NCI-H345 treated with DMSO at 0.1 percent for 48 hours (cell line): ENCODE results near the gene SFMBT2.

ENCODE experiments used
- DNase-seq: peaks from one replicate; lab custom pipeline; 2025; ENCODE audit not compliant: unreplicated experiment; lab: John Stamatoyannopoulos, UW

The SFMBT2 gene

DNA sequence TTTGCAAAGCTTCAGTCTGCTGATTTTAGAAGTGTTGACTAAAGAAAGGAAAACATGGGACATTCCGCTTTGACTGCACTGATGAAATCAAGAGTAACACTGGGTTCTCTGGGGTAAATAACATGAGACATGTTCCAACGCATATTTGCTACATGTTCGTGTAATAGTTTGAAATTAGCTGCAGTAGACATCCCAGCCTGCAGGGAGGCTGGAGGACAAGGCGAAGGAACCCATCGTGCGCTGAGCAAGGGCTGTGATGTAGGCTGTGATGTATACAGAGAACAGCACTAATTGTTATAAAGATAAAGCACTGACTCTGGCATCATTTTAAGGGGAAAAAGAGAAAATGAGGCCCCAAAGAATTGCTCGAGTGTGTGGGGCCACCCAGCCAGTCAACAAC lies 40.3 kb downstream of the SFMBT2 start:
- DNase-seq = no peak

DNA sequence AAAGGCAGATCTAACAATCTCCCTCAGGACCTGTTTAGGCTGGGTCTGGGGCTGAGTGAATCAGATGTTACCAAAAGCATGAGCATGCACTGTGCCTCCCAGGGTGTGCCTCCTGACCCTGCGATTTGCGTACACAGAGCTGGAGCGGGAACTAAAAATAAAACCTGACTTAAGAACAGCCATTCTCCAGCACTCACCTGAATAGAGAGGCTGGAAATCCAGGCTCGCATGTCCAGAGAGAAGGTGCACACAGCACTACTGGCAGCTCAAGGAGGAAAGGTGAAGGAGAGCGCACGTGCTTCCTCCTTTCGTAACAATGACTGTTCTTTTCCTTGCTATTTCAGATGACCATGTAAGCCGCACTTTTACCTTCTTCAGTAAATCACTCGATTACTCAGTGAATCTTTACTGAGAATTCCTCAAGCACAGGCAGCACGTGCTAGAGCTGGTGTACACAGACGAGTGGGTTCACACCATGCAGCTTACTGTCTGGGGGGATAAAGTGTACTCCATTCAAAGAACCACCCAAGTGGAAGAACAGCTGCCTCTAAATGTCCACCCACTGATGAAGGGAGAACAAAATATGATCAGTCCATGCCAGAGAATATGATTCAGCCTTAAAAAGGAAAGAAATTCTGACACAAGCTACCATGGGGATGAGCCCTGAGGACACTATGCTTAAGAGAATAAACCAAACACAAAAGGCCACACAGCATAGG lies 45.6 kb downstream of the SFMBT2 start:
- no peak for DNase-seq

GRCh38 chr10:7364474-7364873 lies 46.4 kb downstream of the SFMBT2 start:
- no peak for DNase-seq

GRCh38 chr10:7363700-7364099 lies 47.1 kb downstream of the SFMBT2 start:
- no peak for DNase-seq

- DNase-seq = no peak
Measured at GRCh38 chr10:7362471-7362870, 48.4 kb downstream of the SFMBT2 start.

DNA sequence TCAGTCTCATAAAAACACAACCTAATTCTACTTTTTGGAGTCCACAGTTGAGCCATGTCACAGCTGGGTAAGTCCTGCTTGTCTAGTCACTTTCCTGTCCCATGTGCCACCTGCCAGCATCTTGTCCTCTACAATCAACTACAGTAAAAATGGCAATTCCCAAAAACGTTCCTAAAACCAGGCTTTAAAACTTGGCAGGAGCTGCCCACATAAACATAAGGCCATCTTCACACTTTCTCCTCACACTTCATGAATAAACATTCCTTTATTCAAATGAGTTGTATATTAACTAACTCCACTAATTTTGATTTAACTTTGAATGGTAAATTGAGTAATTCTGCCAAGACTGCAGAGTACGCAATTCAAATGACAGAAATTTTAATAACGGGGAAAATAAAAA lies 49.5 kb downstream of the SFMBT2 start:
- DNase-seq = no peak

GRCh38 chr10:7359954-7360353 lies 50.9 kb downstream of the SFMBT2 start:
- DNase-seq = no peak

GRCh38 chr10:7359356-7359755 lies 51.5 kb downstream of the SFMBT2 start:
- DNase-seq = no peak

- DNase-seq = no peak
Measured at GRCh38 chr10:7357193-7357592, 53.6 kb downstream of the SFMBT2 start.

- no peak for DNase-seq
Measured at GRCh38 chr10:7354330-7355047, 56.3 kb downstream of the SFMBT2 start.

DNA sequence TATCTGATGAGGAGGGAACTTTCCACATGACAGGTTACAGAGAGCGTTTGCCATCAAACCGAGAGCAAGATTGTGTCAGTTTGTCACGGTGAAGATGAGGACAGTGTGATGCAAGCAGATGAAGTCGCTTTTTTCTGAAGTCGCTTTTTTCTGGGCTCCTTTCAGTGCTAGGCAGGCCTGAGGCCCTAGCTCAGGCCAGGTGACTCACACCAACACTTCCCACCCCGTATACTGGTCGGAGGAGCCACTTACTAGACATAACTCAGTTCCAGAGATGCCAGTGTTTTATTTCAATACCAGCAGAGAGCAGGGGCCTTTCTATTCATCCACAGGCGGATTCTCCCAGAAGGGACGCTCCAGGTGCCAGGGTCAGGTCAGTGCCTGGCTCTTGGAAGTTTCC lies 58.9 kb downstream of the SFMBT2 start:
- DNase-seq = no peak

DNA sequence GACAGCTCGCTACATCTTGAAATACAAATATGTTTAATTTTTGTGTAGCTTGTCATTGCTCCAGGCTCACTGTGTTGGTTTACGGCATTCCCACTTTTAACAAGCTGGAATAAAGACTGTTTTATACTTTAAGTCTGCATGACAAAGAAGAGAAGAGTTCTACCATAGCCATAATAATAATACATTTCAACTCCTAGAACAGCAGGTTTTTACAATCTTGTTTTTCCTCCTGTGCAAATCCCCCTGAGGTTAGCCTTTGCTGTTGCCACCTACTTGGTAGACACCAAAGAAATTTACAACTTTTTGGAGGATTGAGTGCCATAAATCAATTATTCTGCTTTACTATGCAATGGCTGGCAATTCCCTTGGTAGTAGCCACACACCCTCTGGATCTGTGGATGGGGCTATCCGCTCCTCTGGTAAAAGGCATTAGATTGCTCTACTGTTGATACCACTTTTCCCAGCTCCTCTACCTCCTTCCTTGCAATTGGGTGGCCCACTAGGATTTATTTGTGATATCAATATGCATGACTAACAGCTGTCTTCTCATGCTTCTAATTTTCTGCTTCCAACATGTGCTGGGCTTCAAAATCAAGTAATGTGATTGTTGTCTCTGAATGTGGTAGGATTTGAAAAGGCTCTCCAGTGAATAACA lies 60.2 kb downstream of the SFMBT2 start:
- no peak for DNase-seq

DNA sequence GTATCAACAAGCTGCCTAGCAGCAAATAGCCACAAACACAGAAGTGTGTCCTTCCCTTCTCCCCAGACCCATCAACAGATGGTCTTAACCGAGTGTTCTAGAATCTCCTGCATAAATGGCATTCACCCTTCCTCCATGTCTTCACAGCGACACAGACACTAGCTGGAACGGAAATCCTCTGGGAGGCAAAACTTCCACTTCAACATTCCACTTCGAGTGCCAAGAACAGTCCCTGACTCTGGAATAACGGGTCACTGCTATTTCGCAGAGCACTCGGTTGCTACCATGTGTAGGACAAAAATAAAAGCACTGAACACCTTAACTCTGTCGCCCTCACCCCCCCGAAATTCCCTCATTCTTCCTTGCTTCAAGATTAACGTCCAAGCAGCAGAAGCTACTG lies 65.1 kb downstream of the SFMBT2 start:
- no peak for DNase-seq

DNA sequence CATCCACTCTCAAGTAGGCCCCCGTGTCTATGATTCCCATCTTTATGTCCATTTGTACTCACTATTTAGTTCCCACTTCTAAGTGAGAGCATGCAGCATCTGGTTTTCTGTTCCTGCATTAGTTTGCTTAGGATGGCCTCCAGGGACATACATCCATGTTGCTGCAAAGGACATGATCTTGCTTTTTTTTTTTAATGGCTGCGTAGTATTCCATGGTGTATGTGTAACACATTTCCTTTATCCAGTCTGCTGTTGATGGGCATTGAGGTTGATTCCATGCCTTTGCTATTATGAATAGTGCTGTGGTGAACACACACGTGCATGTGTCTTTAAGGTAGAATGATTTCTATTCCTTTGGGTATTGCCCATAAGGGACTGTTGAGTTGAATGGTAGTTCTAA lies 67.8 kb downstream of the SFMBT2 start:
- no peak for DNase-seq

DNA sequence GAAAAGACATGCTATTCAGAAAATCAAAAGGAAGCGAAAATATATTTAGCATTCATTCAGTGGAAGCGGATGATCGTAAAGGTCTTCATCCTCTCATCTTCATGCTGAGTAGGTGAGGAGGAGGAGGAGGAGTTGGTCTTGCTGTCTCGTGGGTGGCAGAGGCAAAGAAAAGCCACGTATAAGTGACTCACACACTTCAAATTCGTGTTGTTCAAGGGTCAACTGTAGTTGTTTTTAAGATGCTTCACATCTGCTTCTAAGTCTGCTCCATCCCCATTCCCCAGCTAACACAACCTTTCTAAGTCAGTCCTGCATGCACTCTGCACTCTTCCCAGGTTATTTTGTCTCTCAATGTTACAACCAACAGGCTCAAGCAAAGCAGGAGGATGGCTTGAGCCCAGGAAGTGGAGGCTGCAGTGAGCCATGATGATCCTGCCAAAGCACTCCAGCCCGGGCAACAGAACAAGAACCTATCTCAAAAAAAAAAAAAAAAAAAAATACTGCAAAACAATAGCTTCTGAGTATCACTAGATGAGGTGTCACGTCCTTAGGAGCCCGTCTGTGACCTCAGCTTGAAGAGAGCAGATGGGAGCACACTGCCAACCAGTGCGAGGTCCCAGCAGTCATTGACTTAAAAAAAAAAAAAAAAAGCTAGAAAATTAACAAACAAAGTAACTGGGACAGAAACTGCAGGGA lies 70.5 kb downstream of the SFMBT2 start:
- DNase-seq = no peak

GRCh38 chr10:7339510-7339909 lies 71.3 kb downstream of the SFMBT2 start:
- no peak for DNase-seq

DNA sequence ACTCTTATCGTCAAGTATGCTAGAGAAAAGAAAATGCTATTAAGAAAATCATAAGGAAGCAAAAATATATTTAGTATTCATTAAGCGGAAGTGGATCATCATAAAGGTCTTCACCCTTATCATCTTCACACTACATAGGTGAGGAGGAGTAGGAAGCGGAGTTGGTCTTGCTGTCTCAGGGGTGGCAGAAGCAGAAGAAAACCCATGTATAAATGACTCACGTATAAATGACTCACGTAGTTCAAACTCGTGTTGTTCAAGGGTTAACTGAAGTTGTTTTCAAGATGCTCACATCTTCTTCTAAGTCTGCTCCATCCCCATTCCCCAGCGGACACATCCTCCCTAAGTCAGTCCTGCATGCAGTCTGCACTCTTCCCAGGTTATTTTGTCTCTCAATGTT lies 72.4 kb downstream of the SFMBT2 start:
- no peak for DNase-seq

DNA sequence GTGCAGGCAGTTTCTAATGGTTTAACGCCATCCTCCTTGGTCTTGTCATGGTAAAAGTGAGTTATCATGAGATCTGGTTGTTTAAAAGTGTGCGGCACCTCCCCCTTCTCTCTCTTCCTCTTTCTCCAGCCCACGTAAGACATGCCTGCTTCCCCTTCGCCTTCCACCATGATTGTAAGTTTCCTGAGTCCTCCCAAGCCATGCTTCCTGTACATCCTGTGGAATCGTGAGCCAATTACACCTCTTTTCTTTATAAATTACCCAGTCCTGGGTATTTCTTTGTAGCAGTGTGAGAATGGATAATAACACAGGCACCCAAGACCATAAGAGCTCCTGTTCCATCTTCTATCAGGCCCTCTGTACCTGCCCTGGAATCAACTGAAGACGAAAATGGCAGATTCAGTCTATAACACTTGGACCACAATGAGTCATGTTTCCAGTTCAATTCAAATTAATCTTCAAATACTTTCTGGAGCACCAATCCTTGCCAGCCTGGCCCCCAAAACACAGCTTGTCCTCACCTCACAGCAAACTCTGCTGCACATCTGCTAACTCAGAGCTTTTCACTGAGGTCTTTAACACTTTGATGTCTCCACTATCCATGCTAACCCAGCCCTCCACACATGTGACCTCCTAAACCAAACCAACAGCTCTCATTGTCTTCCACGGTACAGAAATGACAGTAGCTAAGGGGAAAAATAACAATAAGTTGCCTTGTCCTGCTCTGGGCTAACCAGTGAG lies 73.2 kb downstream of the SFMBT2 start:
- DNase-seq = no peak

- no peak for DNase-seq
Measured at GRCh38 chr10:7335977-7336376, 74.9 kb downstream of the SFMBT2 start.

DNA sequence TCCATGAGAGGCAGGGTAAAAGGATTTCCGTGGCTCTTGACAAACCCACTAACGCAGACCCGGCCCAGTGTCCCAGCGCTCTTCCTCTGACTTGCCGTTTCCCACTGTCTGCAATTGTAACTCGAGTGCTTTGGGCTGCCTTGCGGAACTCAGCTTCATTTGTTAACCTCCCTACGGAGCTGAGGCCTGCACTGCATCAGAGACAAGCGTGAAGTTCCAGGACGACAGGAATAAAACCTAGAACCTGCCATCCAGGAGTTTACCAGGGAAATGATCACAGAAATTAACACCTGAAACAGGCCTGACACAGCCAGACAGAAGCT lies 76.2 kb downstream of the SFMBT2 start:
- no peak for DNase-seq

- DNase-seq = no peak
Measured at GRCh38 chr10:7333961-7334641, 76.7 kb downstream of the SFMBT2 start.
